DMS153 treated with DMSO at 0.1 percent for 48 hours (cell line): ENCODE data around the gene AEN.

Experiments
- DNase-seq: peaks from one replicate; lab custom pipeline; 2025; ENCODE audit not compliant: unreplicated experiment; lab: John Stamatoyannopoulos, UW

AEN gene

DNA sequence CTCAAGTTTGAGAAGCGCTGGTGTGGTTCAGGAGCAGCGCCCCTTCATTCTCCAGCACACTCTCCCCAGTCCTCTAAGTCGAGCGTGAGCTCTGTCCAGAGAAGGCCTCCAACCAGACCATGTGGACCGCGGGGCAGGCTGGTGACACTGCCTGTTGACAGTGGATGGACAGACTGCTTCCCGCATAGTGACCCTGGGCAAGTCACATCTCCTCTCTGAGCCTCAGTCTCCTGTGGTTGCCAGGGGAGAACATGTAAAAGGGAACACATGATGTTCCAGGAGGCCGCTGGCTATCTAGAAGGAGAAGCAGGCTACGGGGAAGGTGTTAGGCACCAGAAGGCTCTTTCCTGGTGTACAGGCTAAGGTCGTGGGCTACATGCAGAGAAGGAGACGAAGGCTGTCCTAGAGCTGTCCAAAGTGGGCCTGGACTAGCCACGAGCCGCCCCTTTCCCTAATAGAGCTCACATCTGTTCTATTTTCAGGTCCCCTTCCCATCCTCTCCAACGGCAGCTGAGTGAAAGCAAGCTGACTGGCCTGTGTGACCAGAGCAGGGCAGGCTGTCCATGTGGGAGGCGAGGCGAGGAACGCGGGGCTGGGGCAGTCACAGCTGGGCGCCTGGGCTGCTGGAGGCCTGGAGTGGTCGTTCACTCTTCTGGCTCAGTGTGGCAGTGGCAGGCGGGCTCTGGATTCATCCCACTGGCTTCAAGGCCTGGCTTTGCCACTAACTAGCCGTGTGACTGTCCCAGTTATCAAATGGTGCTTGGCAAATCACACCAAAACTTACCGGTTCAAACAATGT lies 28.8 kb downstream of the AEN start:
- no peak for DNase-seq

DNA sequence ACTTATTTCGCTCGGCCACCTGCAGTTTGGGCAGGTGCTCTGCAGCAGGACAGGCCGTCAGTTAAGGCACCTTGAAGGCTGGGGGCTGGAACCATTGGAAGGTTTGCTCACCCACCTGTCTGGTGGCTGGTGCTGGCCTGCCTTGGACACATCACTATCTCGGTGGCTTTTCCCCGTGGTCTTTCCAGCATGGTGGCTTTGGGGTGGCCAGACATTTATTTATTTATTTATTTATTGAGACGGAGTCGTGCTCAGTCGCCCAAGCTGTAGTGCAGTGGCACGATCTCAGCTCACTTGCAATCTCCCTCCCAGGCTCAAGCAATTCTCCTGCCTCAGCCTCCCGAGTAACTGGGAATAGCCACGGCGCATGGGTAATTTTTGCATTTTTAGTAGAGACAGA lies 29.4 kb downstream of the AEN start:
- DNase-seq = no peak

DNA sequence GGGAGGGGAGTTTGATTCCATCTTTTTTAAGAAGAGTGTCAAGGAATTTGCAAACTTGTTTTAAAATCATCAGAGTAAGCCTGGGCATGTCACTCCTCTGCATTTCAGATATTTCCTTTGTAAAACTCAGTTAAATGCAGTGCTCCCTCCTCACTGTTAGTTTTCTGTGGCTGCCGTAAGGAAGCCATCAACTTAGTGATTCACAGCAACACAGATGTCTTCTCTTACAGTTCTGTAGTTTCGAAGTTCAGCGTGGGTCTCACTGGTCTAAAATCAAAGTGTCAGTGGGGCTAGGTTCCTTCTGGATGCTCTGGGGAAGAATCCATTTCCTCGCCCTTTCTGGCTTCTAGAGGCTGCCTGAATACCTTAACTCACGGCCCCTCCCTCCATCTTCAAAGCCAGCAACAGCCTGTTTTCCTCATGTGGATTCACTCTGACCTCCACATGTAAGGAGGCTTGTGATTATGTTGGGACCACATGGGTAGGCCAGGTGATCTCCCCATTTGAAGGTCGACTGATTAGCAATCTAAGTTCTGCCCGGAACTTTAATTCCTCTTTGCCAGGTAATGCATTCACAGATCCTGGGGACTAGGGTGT lies 30.1 kb downstream of the AEN start:
- no peak for DNase-seq

- no peak for DNase-seq
These were observed 30.8 kb downstream of the AEN start for GRCh38 chr15:88651971-88652370.

DNA sequence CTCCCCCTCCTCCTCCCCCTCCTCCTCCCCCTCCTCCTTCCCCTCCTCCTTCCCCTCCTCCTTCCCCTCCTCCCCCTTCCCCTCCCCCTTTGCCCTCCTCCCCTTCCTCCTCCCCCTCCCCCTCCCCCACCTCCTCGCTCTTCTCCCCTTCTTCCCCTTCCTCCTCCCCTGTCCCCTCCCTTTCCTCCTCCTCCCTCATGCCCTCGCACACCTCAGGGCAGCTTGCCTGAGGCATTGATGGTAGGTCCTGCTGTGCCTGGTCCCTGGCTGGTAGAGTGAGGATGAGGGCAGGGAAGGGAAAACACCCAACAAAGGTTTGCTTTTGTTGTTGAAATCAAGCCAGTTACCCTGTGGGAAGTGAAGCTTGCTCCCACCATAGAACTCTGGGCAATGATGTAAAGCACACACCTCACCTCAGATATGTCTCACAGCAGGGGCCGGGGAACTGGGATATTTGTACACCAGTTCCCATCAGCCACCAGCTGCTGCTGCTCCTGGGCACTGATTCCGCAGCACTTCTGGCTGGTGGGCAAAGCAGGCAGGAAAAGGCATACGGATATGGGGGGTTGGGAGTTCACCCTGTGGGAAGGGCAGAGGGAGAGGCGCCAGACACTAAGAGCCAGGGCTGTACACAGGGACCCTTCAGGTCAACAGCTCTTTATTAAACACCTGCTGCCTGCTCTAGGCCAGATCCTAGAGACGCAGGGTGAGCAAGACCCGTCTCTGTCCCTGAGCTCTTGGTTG lies 31.5 kb downstream of the AEN start:
- DNase-seq = no peak

GRCh38 chr15:88653200-88654064 lies 32.3 kb downstream of the AEN start:
- DNase-seq = no peak

DNA sequence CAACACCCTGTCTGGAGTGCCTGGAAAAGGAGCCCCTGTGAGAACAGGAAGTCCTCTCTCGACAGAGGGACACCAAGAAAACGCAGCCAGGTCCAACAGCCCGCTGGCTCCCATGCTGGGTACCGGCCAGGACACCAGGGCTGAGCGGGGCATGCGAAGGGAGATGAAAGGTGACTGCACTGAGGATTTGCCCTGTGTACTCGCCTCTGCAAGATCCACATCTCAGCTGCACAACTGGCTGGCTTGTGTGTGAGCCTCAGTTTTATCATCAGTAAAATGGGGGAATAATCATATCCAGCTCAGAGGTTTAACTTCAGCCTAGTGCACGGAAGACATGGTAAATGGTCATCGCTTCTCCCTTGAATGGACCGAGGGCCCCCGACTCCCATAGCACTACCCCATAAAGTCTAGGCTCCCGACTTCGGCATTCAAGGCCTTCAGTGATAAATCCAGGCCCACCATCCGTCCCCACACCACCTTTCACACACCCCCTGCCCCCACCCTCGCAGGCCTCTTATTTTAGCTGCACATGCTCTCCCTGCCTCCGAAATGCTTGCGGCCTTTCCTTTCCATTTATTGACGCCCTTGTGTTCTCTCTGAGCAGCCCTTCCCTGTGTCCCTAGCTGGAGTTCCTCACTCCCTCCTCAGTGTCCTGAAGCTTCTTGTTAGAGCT lies 33.4 kb downstream of the AEN start:
- DNase-seq = no peak

- DNase-seq = no peak
These were observed 34.0 kb downstream of the AEN start for GRCh38 chr15:88655103-88655553.

DNA sequence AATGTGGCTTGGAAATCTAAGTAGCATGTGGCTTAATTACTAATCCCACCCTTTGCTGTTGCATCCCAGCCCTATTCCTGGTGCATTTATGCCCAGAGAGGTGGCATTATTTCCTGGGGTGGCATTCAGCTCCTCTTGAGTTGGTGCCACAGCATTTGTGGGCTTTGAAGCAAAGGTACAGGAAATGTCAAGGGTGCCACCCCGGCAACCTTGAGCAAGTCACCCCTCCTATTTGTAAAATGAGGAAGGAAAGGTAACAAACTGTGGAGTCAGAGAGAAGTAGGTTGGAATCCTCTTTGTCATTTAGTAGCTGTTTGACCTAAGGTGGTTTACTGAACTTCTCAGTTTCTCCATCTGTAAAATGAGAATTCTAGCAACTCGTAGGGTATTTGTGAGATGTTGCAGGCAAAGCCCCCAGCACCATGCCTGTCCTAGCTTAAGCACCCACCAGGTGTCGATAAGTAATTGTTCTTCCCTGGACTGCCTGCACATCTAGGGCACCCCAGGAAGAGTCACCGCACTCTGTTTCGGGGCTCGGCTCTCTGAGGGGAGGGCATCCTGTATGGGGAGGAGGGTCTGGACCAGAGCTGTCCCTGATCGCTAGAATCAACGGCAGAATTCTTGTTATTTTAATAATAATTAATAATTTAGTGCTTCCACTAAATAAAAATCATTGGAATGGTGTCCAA lies 34.8 kb downstream of the AEN start:
- no peak for DNase-seq

GRCh38 chr15:88656760-88657221 lies 35.7 kb downstream of the AEN start:
- no peak for DNase-seq

DNA sequence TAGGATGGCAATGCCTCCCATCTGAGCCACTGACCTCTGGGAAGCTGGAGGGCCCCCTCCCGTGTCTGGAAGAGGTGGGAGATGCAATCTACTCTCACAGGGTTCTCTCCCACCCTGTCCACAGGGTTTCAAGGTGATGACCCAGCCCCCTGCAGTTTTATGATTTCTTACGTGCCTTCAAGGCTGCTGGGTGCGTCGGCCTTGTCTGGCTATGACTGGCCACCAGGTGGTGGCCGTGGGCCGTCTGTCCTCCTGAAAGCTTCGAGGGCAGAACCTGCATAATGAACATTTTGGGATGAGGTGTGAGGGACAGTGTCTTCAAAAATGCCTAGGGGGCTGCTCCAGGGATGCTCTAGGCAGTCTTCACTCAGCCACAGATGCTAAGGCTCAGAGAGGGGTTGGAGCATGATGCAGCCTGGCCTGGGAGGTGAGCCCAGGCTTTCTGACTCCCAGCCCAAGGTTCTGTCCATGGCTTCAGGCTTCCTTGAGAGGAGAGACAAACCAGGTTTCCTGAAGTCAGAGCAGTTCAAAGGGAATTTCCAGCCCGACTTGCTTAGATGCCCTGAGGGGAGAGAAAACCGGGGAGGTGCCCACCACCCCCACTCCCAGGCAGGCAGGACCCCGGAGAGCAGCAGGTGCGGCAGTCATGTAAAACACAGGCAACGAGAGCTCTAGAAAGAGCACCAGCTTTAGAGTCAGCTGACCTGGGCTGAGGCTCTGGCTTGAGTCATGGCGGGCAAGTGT lies 36.4 kb downstream of the AEN start:
- no peak for DNase-seq

DNA sequence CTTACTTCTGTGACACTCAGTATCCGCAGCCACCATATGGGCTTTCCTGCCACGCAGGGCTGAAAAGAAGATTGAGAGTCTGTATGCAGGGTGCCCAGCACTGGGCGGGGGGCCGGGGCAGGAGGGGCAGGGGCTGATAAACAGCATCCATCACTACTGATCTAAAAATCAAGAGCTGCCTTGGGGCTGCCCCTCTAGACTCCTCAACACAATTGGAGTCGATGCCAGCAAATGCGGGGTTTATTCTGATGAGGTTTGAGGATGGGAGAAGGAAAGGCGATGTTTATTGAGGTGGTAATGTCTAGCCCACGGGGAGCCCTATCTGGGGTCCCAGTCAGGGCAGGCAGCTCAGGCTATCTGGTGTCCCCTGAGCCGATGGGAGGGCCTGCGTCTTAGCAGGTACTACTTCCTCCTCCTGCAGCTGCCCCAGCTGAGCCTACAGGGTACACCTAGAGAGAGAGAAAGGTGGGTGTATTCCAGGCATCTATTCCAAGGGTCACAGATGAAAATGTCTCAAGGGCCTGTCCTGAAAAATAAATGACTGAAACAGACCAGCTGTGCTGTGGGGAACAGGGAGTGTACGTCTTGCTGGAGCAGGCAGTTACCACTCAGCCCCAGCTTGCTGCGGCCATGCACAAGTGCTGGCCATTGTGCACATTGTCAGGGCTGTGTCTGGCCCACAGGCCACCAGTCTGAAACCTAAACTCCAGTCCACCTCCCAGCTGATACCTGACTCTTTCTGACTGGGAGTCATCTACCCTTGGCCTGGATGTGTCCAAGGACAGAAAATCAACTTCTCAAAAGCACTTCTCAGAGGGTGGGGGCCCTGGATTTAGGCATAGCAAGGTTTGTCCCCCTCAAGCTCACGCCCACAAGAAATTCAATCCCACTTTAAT lies 37.2 kb downstream of the AEN start:
- no peak for DNase-seq

DNA sequence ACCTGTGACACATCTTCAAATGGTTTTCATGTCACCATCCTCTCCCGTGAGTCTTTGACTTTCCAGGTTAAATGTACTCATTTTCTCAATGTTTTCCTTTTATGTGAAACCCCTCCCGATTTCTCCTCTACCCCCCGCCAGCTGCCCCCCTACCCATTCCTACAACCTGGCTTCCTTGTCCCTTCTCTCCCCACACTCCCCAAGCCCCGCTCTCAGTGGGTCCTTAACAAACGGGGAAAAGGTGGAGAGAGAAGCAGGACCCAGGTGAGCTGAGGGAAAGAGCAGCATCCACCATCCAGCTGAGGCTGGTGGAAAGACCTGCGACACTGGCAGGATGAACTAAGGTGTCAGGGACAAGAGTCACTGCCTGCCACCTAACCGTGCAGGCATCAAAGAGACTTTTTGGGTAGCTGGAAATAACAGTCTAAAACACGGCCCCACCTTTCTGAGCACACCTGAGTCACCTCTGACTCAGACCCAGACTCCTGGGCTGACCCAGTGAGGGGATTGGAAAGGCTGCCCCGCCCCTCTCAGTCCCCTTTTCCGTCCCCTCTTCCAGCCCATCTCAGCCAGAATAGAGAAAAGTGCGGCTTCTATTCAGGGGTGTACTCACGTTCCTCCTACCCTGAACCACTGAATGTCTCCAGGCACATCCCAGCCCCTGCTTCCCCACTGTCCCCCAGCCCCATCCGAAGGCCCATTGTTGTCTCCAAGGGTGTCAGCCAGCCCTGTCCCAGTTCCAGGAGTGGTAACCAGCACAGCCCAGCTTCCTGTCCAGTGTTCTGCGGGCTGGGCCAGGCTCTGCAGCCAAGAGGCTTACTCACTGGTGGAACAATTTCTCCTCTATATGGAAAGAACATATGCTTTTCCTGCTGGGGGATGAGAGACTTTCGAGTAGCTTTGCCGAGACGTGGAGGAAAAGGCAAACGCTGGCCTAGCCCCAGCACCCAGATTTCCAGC lies 38.1 kb downstream of the AEN start:
- DNase-seq = no peak

DNA sequence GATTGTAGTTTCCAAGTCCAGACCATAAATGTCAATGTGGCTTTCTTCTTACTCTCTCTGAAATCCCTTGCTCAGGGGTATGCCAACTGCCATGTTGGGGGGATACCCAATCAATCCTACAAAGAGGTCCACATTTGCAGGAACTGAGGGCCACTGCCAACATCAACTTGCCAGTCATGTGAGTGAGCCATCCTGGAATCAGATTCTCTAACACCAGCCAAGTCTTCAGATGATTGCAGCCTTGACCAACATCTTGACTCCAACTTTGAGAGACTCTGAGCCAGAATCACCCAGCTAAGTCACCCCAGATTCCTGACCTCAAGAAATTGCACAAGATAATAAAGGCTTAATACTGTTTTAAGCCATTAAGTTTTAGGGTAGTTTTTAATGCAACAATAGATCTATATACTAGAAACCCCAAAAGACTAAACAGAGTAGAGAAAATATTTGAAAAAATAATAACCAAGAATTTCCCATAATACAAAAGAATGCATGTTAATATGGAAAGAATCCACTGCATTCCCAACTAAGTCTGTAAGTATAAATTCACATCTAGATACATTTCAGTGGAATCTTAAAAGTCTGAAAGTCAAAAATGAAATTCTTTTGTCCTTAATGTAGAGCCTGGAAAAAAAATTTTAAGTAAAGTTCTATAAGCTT lies 40.0 kb downstream of the AEN start:
- DNase-seq = no peak

DNA sequence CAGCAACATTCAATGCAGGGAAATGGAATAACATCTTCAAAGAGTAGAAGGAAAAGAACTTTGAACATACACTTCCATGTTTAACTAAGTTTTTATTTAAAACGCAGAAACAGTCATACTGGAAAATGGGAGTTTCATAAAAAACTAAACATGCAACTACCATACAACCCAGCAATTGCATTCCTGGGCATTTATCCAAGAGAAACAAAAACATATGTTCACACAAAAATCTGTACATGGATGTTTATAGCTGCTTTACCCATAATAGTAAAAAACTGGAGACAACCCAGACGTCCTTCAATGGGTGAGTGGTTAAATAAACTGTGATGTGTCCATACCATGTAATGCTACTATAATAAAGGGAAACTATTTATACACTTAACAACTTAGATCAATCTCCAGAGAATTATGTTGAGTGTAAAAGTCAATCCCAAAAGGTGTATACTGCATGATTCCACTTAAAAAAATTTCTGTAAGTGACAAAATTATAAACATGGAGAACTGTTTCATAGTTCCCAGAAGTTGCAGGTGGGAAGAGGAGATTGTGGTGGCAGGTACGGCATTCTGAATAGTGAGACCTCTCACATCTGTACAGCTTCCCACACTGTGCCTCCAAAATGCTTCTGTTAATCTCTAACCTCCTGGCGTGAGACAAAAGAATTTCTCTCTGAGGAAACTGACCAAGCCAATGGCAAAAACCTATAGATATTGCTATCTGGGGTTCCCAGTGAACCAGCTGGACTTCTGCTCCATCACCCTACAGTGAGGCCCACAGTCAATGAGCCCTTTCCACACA lies 40.8 kb downstream of the AEN start:
- no peak for DNase-seq

- DNase-seq = no peak
These were observed 42.0 kb downstream of the AEN start for GRCh38 chr15:88663141-88663621.
